Cardiac septum (tissue), 1 donor: ENCODE data around the gene IQUB. TPM values are rescaled to one million over a fixed set of nuclear protein-coding genes. Genes with fewer than 3 reads are reported as not detected.
"Not testable (repeated sequence)": the region's sequence is repeated elsewhere in the genome, so short reads cannot be mapped to it uniquely, and the experiment has no call there.

ENCODE experiments used
- DNase-seq: peaks from one replicate; pipeline ENCODE4 v3.0.0-alpha.2; 2020; ENCODE audit warnings: low spot score
- intact Hi-C: fragments of 100-400 bp; cut with DNase I; formaldehyde crosslinking; loops from one replicate; pipeline ENCODE4 v1.14.0; 2022
- total RNA-seq: library from RNA; stranded (reverse); fragmentation: NEBNext Ultra II Directional; extraction: Animal tissue kit (Norgen Biotek cat#: 25700); gene quantifications from one replicate; pipeline ENCODE4 v1.2.1, GENCODE V29; 2021
- donor health status: DM: no; HTN: no; CAD: no.

Gene IQUB
- total RNA-seq, 1 donor from 2014 or later, result 0.78 TPM

- intact Hi-C loops, result no loop called here
Observed at GRCh38 chr7:123435080-123435700, 99.2 kb downstream of the IQUB start.

GRCh38 chr7:123433665-123434064 is 100.7 kb downstream of the IQUB start:
- DNase-seq, result no peak
- intact Hi-C loops, result no loop called here

More at GRCh38 chr7:123435080-123435700, 99.2 kb downstream of the IQUB start:
- no peak for DNase-seq

DNA sequence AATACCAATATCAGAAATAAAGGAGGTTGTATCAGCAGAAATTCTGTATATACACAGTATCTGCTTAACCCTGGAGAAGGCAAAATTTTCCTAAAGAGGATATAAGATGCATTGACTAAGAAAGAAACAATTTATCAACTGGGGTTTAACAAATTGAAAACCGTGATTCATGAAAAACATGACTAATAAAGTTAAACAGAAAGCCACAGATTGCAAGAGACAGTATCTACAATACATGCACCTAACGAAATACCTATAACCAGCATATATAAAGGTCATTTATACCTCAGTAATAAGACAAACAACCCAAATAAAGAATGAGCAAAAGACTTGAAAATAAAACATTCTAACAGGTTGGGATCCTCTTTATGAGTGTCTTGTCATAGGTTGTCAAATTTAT is 101.8 kb downstream of the IQUB start:
- intact Hi-C loops, result no loop called here
- no peak for DNase-seq

DNA sequence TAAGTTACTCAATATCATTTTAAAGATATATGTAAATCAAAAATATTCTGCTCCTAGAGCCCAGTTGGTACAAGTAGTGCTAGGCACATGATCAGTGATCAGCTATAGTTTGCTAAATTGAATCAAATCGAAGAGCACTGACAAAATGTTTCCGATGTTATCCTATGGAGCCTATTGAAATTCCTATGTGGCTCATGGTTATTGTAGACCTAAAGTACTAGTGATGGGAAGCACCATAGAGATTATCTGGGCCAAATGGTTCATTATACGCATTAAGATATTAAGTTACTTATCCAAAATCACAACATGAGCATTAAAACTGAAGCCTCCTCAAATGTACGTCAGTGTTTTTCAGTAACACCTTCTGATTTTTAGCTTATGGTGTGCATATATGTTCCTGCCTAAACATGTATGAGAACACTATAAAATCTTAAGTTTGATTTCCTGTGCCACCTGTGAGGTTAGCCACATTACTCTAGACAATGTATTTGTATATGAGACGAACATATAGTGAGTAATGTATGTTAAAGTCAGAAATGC is 103.2 kb downstream of the IQUB start:
- no peak for DNase-seq
- intact Hi-C loops, result no loop called here

- no peak for DNase-seq
- intact Hi-C loops, result no loop called here
Observed at GRCh38 chr7:123425246-123425645, 109.1 kb downstream of the IQUB start.

DNA sequence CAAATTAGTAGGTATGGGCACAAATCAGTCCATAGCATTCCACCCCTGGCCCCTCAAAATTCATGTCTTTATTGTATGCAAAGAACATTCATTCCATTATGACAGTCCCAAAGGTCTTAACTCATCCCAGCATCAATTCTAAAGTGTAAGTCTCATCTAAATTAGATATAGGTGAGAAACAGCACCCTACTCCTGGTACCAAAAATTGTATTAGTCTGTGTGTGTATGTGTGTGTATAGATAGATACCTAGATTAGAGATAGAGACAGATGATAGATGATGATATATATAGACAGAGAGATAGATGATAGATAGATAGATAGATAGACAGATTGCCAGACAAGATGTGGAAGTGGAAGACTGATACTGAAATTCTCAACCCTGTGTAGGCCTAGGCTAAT is 109.9 kb downstream of the IQUB start:
- intact Hi-C loops, result no loop called here
- no peak for DNase-seq

DNA sequence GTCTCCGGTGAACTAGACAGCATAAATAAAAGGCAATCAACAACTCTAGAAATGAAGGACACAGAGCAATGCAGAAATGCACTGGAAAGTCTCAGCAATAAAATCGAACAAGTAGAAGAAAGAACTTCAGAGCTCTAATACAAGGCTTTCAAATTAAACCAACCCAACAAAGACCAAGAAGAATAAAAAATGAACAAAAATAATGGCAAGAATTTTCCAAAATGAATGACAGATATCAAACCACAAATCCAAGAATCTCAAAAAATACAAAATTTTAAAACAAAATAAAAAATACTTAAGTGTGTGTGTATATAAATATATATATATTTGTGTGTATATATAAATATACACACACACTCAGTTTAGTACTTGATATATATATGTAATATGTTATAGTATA is 110.8 kb downstream of the IQUB start:
- intact Hi-C loops, result no loop called here
- DNase-seq, result no peak

DNA sequence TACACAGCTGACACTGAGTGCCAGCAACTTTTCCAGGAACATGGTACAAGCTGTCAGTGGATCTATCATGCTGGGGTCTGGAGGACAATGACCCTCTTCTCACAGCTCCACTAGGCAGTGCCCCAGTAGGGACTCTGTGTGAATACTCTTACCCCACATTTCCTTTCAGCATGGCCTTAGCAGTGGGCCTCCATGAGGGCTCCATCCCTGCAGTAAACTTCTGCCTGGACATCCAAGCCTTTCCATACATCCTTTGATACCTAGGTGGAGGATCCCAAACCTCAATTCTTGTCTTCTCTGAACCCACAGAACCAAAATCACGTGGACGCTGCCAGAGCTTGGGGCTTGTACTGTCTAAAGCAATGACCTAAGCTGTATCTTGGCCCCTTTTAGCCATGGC is 116.8 kb downstream of the IQUB start:
- DNase-seq, result no peak
- intact Hi-C loops, result no loop called here

GRCh38 chr7:123415625-123416024 is 118.8 kb downstream of the IQUB start:
- intact Hi-C loops, result no loop called here
- DNase-seq, result no peak

GRCh38 chr7:123410273-123410904 is 124.0 kb downstream of the IQUB start:
- DNase-seq, result no peak
- intact Hi-C loops, result no loop called here

DNA sequence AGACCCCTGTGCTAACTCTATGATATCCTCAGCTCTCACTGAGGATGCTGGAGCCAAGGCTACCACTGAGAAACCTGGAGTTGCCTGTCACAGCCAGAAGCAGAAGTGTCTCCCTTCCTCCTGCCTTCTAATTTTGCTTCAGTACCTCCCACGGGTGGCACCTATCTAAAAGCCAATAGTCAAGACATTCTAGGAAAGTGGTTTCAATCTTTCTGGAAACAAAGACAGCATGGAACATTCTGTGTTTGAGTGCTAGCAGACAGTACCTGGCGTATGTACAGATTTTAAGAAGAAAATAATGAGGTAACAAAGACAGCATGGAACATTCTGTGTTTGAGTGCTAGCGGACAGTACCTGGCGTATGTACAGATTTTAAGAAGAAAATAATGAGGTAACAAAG is 126.4 kb downstream of the IQUB start:
- DNase-seq, intact Hi-C loops: not testable (repeated sequence)

Other genes with a start within 250 kb of the IQUB start
- gene NDUFA5, start 23.2 kb upstream of the IQUB start, total RNA-seq, result 210 TPM
- gene ASB15, start 67.2 kb upstream of the IQUB start, total RNA-seq, result 20.0 TPM
- gene LMOD2, start 121.3 kb upstream of the IQUB start, total RNA-seq, result 1,161 TPM
- 32.5 TPM for gene WASL, start 214.4 kb upstream of the IQUB start, total RNA-seq